ENCODE results near the gene PLXNA3.
A peak's percentile ranks its signal among the peaks of the same experiment; 100 is the strongest.

The PLXNA3 gene

GRCh38 chrX:154458116-154458953 is at the start of gene PLXNA3:
TSS of gene PLXNA3 (plus strand) at chrX:154458281. CDS start at chrX:154460184, 1,903 bp downstream.
- H3K27ac Mint-ChIP-seq: peak within 1 kb of the TSS; percentile 97
- H3K36me3 Mint-ChIP-seq (ENCODE audit: low read depth): peaks cover 4% of the 10 kb centered on the region
- peak within 1 kb of the TSS; percentile 91 for H3K4me3 Mint-ChIP-seq
- H3K9me3 Mint-ChIP-seq: no peaks in the 10 kb centered on the region
- H3K4me1 Mint-ChIP-seq (ENCODE audit: low read depth): peaks cover 6% of the 10 kb centered on the region
- no peaks in the 10 kb centered on the region for H3K27me3 Mint-ChIP-seq

- peaks cover 23% of the 10 kb centered on the region for H3K4me1 Mint-ChIP-seq (ENCODE audit: low read depth)
- peak overlapping the region; percentile 70 for H3K4me3 Mint-ChIP-seq
- peak overlapping the region; percentile 61 for H3K27ac Mint-ChIP-seq
- no peaks in the 10 kb centered on the region for H3K27me3 Mint-ChIP-seq
- H3K36me3 Mint-ChIP-seq (ENCODE audit: low read depth): no peaks in the 10 kb centered on the region
- H3K9me3 Mint-ChIP-seq: no peaks in the 10 kb centered on the region
Measured at GRCh38 chrX:154408659-154409221, 49.3 kb upstream of the PLXNA3 start.

- H3K36me3 Mint-ChIP-seq (ENCODE audit: low read depth): no peaks in the 10 kb centered on the region
- peaks cover 23% of the 10 kb centered on the region for H3K4me1 Mint-ChIP-seq (ENCODE audit: low read depth)
- H3K27me3 Mint-ChIP-seq: no peaks in the 10 kb centered on the region
- peak within 1 kb of the TSS; percentile 74 for H3K27ac Mint-ChIP-seq
- H3K9me3 Mint-ChIP-seq: no peaks in the 10 kb centered on the region
- H3K4me3 Mint-ChIP-seq: peak within 1 kb of the TSS; percentile 70
Measured at GRCh38 chrX:154409222-154409871, 48.7 kb upstream of the PLXNA3 start, which contains the start of gene DNASE1L1. TSS of gene DNASE1L1 (minus strand) at chrX:154409254. CDS start at chrX:154405568, 3,686 bp downstream.

- no peaks in the 10 kb centered on the region for H3K36me3 Mint-ChIP-seq (ENCODE audit: low read depth)
- H3K4me1 Mint-ChIP-seq (ENCODE audit: low read depth): peaks cover 23% of the 10 kb centered on the region
- no peaks in the 10 kb centered on the region for H3K9me3 Mint-ChIP-seq
- H3K27ac Mint-ChIP-seq: peak overlapping the region; percentile 67
- H3K27me3 Mint-ChIP-seq: no peaks in the 10 kb centered on the region
- H3K4me3 Mint-ChIP-seq: peak overlapping the region; percentile 81
Measured at GRCh38 chrX:154411981-154412340, 46.1 kb upstream of the PLXNA3 start.

GRCh38 chrX:154412468-154412867 is 45.6 kb upstream of the PLXNA3 start:
- H3K4me3 Mint-ChIP-seq: peak overlapping the region; percentile 81
- H3K9me3 Mint-ChIP-seq: no peaks in the 10 kb centered on the region
- peak overlapping the region; percentile 67 for H3K27ac Mint-ChIP-seq

GRCh38 chrX:154413142-154413541 is 44.9 kb upstream of the PLXNA3 start:
- no peaks in the 10 kb centered on the region for H3K27me3 Mint-ChIP-seq
- H3K4me3 Mint-ChIP-seq: no peak overlapping the region
- peaks cover under 1% of the 10 kb centered on the region for H3K36me3 Mint-ChIP-seq (ENCODE audit: low read depth)
- H3K4me1 Mint-ChIP-seq (ENCODE audit: low read depth): peaks cover 23% of the 10 kb centered on the region
- peak overlapping the region; percentile 67 for H3K27ac Mint-ChIP-seq
- H3K9me3 Mint-ChIP-seq: no peaks in the 10 kb centered on the region

More at GRCh38 chrX:154412468-154412867, 45.6 kb upstream of the PLXNA3 start:
- H3K36me3 Mint-ChIP-seq (ENCODE audit: low read depth): no peaks in the 10 kb centered on the region
- no peaks in the 10 kb centered on the region for H3K27me3 Mint-ChIP-seq
- peaks cover 23% of the 10 kb centered on the region for H3K4me1 Mint-ChIP-seq (ENCODE audit: low read depth)

- Mint-ChIP-seq H3K27ac (no peak overlapping the region), H3K27me3 (no peaks in the 10 kb centered on the region), H3K9me3 (no peaks in the 10 kb centered on the region), H3K4me1 (ENCODE audit: low read depth) (peaks cover 11% of the 10 kb centered on the region), H3K4me3 (no peak overlapping the region), H3K36me3 (ENCODE audit: low read depth) (peaks cover 5% of the 10 kb centered on the region)
Measured at GRCh38 chrX:154417157-154417556, 40.9 kb upstream of the PLXNA3 start.

- H3K9me3 Mint-ChIP-seq: no peaks in the 10 kb centered on the region
- no peak overlapping the region for H3K27ac Mint-ChIP-seq
- H3K4me1 Mint-ChIP-seq (ENCODE audit: low read depth): peaks cover 5% of the 10 kb centered on the region
- H3K4me3 Mint-ChIP-seq: no peak overlapping the region
- H3K36me3 Mint-ChIP-seq (ENCODE audit: low read depth): peaks cover 5% of the 10 kb centered on the region
- H3K27me3 Mint-ChIP-seq: no peaks in the 10 kb centered on the region
Measured at GRCh38 chrX:154419189-154419588, 38.9 kb upstream of the PLXNA3 start.

GRCh38 chrX:154419688-154420401 is 38.2 kb upstream of the PLXNA3 start:
- Mint-ChIP-seq H3K4me3 (no peak overlapping the region), H3K36me3 (ENCODE audit: low read depth) (peaks cover 5% of the 10 kb centered on the region), H3K9me3 (no peaks in the 10 kb centered on the region), H3K4me1 (ENCODE audit: low read depth) (peaks cover 5% of the 10 kb centered on the region), H3K27me3 (no peaks in the 10 kb centered on the region), H3K27ac (no peak overlapping the region)

- no peak overlapping the region for H3K4me3 Mint-ChIP-seq
- H3K4me1 Mint-ChIP-seq (ENCODE audit: low read depth): peaks cover 5% of the 10 kb centered on the region
- H3K9me3 Mint-ChIP-seq: no peaks in the 10 kb centered on the region
- no peaks in the 10 kb centered on the region for H3K27me3 Mint-ChIP-seq
- H3K36me3 Mint-ChIP-seq (ENCODE audit: low read depth): peaks cover 5% of the 10 kb centered on the region
- no peak overlapping the region for H3K27ac Mint-ChIP-seq
Measured at GRCh38 chrX:154420402-154420756, 37.7 kb upstream of the PLXNA3 start.

- Mint-ChIP-seq H3K9me3 (no peaks in the 10 kb centered on the region), H3K27me3 (no peaks in the 10 kb centered on the region), H3K36me3 (ENCODE audit: low read depth) (no peaks in the 10 kb centered on the region), H3K4me1 (ENCODE audit: low read depth) (peaks cover 20% of the 10 kb centered on the region), H3K4me3 (peak overlapping the region; percentile 80), H3K27ac (no peak overlapping the region)
Measured at GRCh38 chrX:154426916-154427770, 30.9 kb upstream of the PLXNA3 start.

GRCh38 chrX:154428176-154429171 is 29.6 kb upstream of the PLXNA3 start, which contains the start of gene ATP6AP1:
TSS of gene ATP6AP1 (plus strand) at chrX:154428677. CDS start at chrX:154428693, 16 bp downstream.
- H3K36me3 Mint-ChIP-seq (ENCODE audit: low read depth): no peaks in the 10 kb centered on the region
- no peaks in the 10 kb centered on the region for H3K9me3 Mint-ChIP-seq
- H3K27ac Mint-ChIP-seq: peak within 1 kb of the TSS; percentile 63
- H3K4me3 Mint-ChIP-seq: peak within 1 kb of the TSS; percentile 80
- no peaks in the 10 kb centered on the region for H3K27me3 Mint-ChIP-seq
- H3K4me1 Mint-ChIP-seq (ENCODE audit: low read depth): peaks cover 20% of the 10 kb centered on the region

GRCh38 chrX:154429711-154430110 is 28.4 kb upstream of the PLXNA3 start:
- H3K36me3 Mint-ChIP-seq (ENCODE audit: low read depth): no peaks in the 10 kb centered on the region
- H3K9me3 Mint-ChIP-seq: no peaks in the 10 kb centered on the region
- H3K27me3 Mint-ChIP-seq: no peaks in the 10 kb centered on the region
- H3K27ac Mint-ChIP-seq: peak overlapping the region; percentile 63
- peak overlapping the region; percentile 80 for H3K4me3 Mint-ChIP-seq
- H3K4me1 Mint-ChIP-seq (ENCODE audit: low read depth): peaks cover 20% of the 10 kb centered on the region

Data from stimulated activated naive CD8-positive, alpha-beta T cell treated with anti-CD3 and anti-CD28 coated beads, Interleukin-15, Interleukin-2, amounts not matched to agents 100 ng/mL and 50 ng/mL, for 24 hours (primary cell).